HG03139 (cell line): ENCODE results near the gene RARB.

Experiments
- ATAC-seq: cut with Tn5 transposase; IDR thresholded peaks from one replicate; pipeline ENCODE4 v1.9.1; 2021; ENCODE audit not compliant: unreplicated experiment

The RARB gene

GRCh38 chr3:25447285-25447684 is 19.2 kb downstream of the RARB start:
- no peak for ATAC-seq

DNA sequence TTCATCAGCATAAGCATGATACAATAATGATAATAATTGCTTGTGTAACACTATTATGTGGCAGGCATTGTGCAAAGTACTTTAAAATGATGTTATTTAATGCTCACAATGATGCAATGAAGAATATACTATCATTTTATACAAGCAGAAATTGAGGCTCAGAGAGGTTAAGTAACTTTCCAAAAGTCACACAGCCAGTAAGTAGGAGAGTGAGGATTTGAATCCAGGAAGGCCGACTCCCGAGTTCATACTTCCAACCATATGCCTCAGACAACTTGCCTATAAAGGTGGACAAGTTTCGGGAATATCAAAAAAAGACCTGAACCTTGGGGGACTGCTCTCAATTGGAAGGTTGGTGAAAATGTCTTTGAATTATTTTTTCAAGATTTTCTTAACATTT is 19.9 kb downstream of the RARB start:
- ATAC-seq, result no peak

GRCh38 chr3:25448750-25449692 is 21.0 kb downstream of the RARB start:
- no peak for ATAC-seq

DNA sequence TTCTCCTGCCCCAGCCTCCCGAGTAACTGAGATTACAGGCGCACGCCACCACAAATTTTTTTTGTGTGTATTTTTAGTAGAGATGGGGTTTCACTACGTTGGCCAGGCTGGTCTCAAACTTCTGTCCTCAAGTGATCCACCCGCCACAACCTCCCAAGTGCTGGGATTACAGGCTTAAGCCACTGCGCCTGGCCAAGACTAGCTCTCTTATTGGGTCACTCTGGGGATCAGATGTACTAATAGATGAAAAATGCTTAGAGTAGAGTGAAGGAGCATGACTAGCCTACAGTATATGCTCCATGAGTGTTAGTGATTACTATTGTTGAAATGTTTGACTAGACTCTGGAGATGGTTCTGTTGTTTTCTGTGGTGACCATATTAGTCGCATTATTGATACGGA is 21.8 kb downstream of the RARB start:
- ATAC-seq, result no peak

- no peak for ATAC-seq
Observed at GRCh38 chr3:25452192-25452591, 24.1 kb downstream of the RARB start.

- ATAC-seq, result no peak
Observed at GRCh38 chr3:25452740-25453139, 24.7 kb downstream of the RARB start.

GRCh38 chr3:25453619-25454004 is 25.5 kb downstream of the RARB start:
- no peak for ATAC-seq

- ATAC-seq, result no peak
Observed at GRCh38 chr3:25454005-25454927, 26.2 kb downstream of the RARB start.

GRCh38 chr3:25455441-25456132 is 27.5 kb downstream of the RARB start:
- no peak for ATAC-seq

DNA sequence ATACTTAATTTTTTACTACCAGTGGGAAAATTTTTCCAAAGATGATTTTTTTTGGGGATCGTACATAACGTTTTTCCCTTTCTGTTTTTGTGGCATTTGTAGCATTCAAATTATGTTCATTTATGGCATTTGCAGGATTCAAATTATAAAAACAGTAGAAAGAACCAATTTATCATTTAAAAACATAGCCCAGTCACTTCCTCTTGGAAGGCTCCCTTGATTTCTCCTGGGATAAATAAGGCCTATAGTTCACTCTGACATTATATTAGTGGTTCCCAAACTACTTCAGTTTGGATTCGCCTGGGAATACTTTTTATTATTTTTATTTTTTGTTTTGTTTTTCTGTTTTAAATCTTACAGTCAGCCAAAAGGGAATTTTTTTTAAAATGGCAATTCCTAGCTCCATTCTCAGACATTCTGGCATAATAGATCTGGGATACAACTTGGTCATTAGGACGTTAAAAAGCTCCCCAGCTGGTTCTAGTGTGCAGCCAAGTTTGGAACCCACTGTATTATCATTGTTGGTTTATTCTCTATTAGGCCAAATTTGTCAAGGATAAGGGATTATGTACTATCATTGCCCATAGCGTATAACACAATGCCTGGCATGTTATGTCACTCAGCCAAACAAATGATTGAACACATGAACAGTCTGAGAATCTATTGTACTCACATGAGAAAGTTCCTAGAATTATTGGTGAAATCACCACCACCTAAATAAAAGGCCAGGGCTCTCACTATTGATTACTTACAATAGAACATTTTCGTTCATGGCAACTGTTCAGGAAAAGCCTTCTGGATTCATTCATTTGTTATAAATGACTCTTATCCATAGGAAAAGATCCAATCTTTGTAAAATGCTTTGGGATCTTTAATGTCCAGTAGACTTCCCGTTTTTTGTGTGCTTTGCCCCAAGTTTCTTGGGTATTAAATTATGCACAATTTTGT is 28.9 kb downstream of the RARB start:
- ATAC-seq, result no peak

GRCh38 chr3:25457671-25458419 is 29.8 kb downstream of the RARB start:
- no peak for ATAC-seq

GRCh38 chr3:25458420-25458814 is 30.4 kb downstream of the RARB start:
- ATAC-seq, result no peak

DNA sequence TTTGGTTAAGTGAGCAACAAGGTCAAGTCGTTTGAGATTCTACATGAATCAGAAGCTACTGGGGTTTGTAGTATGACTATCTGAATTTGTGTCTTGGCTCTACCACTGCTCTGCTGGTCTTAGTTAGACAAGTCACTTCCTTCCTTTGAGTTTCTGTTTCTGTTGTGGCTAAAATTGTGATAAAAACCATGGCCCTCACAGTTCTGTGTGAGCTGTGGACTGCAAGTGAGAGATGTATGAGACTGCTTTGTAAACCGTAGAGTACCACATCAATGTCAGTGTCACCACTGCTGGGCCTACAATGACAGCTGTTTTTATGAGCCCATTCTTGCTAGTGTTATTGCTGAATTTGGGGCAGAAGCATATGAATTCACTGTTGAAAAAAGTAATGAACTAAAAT is 32.7 kb downstream of the RARB start:
- peak; percentile 97 for ATAC-seq

DNA sequence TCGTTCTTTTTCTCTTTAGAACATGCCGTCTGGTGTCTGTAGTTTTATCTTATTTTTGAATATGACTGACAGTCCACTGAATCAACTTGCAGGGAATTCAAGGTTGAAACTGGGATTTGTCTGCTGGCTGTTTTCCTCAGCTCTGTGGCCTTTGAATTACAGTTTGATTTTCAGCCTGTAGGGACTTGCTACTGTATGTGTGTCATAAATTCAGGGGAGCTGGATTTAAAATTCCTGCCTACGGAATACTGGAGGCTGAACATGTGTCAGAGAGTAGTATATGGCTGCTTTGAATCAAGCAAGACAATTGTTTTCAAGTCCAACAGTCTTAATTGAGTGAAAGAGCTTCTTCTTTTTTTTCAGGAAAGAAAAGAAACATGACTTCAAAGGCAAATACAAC is 33.9 kb downstream of the RARB start:
- ATAC-seq, result no peak

DNA sequence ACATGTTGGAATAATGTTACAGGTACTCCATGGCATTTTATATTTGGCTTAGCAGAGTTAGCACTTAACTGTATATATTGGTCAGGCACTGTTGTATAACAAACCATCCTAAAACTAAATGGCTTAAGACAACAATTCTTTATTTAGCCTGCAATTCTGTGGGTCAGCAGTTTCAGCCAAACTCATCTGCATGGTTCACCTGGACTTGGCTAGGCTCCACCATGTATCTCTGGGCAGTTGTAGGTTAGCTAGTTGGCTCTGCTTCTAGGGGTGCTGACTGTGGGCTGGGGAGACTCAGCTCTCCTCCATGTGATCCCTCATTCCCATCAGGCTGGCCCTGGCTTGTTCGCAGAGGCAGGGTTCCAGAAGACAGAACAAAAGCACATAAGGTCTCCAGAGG is 34.4 kb downstream of the RARB start:
- ATAC-seq, result no peak

GRCh38 chr3:25463836-25464418 is 35.9 kb downstream of the RARB start:
- no peak for ATAC-seq

DNA sequence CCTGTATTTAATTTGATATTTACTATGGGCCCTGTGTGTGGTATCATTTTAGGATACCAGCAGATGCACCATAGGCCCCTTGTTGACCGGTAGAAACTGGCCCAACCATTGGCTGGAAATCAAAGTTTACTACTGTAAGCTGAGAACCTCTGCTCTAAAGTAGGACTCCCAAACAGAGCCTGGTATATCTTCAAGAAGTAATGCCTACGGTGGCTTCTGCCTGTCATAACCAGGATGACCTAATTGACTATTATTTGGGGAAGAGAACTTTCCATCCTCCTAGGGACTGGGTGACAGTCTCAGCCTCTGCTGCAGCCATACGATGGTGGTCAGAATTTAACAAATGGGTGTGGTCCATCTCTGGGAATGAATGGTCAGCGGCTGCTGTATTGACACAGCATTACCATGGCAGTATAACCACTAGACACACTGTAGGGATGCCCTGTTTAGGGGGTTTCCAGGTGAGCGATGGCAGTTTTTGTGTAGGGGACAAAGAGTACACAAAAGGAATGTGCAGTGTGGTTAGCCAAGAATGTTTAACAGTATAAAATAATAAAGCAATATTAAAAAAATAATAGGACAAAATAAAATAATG is 37.3 kb downstream of the RARB start:
- ATAC-seq, result no peak

GRCh38 chr3:25468866-25469319 is 40.8 kb downstream of the RARB start:
- no peak for ATAC-seq

DNA sequence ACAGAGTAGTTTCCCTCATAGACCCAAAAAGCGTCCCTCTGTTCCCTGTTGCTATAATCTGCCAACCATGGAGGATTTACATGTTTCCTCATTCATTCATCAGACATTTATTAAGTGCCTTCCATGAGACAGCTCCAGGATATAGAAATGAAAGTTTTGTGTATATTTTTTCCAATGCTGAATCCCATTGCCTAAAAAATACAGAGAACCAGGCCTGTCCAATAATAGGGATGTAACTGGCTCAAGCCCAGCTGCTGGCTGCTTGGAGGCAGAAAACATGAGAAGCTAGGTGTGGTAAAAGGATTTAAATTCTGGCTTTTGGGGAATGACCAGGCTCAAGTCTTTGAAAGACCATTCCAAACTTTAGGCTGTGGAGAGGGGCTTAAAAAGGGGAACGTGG is 41.5 kb downstream of the RARB start:
- ATAC-seq, result no peak
